Stomach (tissue), 9 donors: ENCODE measurements around the gene DACT2. TPM values are rescaled to one million over a fixed set of nuclear protein-coding genes. Genes with fewer than 3 reads are reported as not detected.

Experiments used
- DNase-seq, 2 donors: peaks; one replicate each; pipeline versions ENCODE4 v3.0.0 to v3.0.0-alpha.2; 2013 to 2019
- H3K27ac ChIP-seq, 5 donors: fragments of 200-600 bp in 4 of 5; sonication (generic) in 4 of 5; one replicate each; pipeline ENCODE4 v1.5.1; 2013 to 2019; ENCODE audit warnings: mild to moderate bottlenecking in 1 of 5, moderate library complexity in 1 of 5
- H3K27me3 ChIP-seq, 3 donors: fragments of 200-600 bp; sonication (generic); one replicate each; pipeline ENCODE4 v1.5.1; 2017 to 2019; ENCODE audit warnings: mixed run types in 1 of 3
- H3K36me3 ChIP-seq, 4 donors: fragments of 200-600 bp; sonication (generic); 1 replicate in 3 of 4; 2 replicates in 1 of 4; pipeline ENCODE4 v1.5.1; 2016 to 2019
- H3K4me1 ChIP-seq, 4 donors: fragments of 200-600 bp; sonication (generic); one replicate each; pipeline ENCODE4 v1.5.1; 2016 to 2019
- H3K4me3 ChIP-seq, 4 donors: fragments of 200-600 bp; sonication (generic) in 3 of 4; one replicate each; pipeline ENCODE4 v1.5.1; 2016 to 2019; ENCODE audit warnings: mild to moderate bottlenecking in 1 of 4
- H3K9me3 ChIP-seq, 4 donors: fragments of 200-600 bp; sonication (generic); one replicate each; pipeline ENCODE4 v1.5.1; 2016 to 2019
- EP300 ChIP-seq: sonication (generic); formaldehyde crosslinking; IDR thresholded peaks from one replicate; pipeline ENCODE4 v1.6.1; 2017; ENCODE audit warnings: antibody characterized with exemption
- POLR2A ChIP-seq, 4 donors: fragments of 450-650 bp; IDR thresholded peaks; one replicate each; pipeline ENCODE4 v1.6.1; 2016; ENCODE audit warnings: antibody characterized with exemption in 4 of 4, control low read depth in 2 of 4, mild to moderate bottlenecking in 1 of 4, moderate library complexity in 1 of 4
- POLR2AphosphoS5 ChIP-seq, 3 donors: sonication (generic); formaldehyde crosslinking; IDR thresholded peaks; one replicate each; pipeline ENCODE4 v1.6.1; 2016; ENCODE audit warnings: antibody characterized with exemption in 3 of 3
- WGBS, 5 donors: extraction: QIAGEN DNeasy Blood & Tissue Kit in 3 of 5; methylation state at CpG; one replicate each; pipeline versions ENCODE4 v1.1.5 to v1.1.7; 2013 to 2018; 5-methylcytosine and 5-hydroxymethylcytosine counted together
- intact Hi-C: fragments of 100-400 bp; cut with DNase I; formaldehyde crosslinking; loops from one replicate; pipeline ENCODE4 v1.15.1; 2023; ENCODE audit warnings: low total_unique reads
- polyA plus RNA-seq, 3 donors: library from polyadenylated mRNA; stranded (reverse); fragments of 200-250 nt; gene quantifications; one replicate each; pipeline ENCODE4 v1.2.3, GENCODE V29; 2013
- total RNA-seq, 5 donors: library from RNA; depleted of rRNA; stranded (reverse); fragments of >200 nt; gene quantifications; one replicate each; pipeline versions ENCODE4 v1.1.0 to v1.2.3, GENCODE V29; 2014 to 2016
- TF ChIP-seq, protein P1 (sequence below), 7 experiments: fragments of 450-650 bp in 4 of 7; fragments of 200-600 bp in 3 of 7; sonication (generic) in 3 of 7; IDR thresholded peaks; one replicate each; pipeline ENCODE4 v1.5.1; 2016 to 2019; ENCODE audit warnings: antibody characterized with exemption in 7 of 7, control low read depth in 2 of 7, mild to moderate bottlenecking in 1 of 7
- donor health status: healthy with polysubstance abuse.
- donor health status: Bipolar disorder and iron deficiency.
- donor health status: healthy.

DACT2 gene
- total and polyA plus RNA-seq, 8 donors: 0.44 to 4.9 (median 0.74) TPM; not detected in 2

DNA sequence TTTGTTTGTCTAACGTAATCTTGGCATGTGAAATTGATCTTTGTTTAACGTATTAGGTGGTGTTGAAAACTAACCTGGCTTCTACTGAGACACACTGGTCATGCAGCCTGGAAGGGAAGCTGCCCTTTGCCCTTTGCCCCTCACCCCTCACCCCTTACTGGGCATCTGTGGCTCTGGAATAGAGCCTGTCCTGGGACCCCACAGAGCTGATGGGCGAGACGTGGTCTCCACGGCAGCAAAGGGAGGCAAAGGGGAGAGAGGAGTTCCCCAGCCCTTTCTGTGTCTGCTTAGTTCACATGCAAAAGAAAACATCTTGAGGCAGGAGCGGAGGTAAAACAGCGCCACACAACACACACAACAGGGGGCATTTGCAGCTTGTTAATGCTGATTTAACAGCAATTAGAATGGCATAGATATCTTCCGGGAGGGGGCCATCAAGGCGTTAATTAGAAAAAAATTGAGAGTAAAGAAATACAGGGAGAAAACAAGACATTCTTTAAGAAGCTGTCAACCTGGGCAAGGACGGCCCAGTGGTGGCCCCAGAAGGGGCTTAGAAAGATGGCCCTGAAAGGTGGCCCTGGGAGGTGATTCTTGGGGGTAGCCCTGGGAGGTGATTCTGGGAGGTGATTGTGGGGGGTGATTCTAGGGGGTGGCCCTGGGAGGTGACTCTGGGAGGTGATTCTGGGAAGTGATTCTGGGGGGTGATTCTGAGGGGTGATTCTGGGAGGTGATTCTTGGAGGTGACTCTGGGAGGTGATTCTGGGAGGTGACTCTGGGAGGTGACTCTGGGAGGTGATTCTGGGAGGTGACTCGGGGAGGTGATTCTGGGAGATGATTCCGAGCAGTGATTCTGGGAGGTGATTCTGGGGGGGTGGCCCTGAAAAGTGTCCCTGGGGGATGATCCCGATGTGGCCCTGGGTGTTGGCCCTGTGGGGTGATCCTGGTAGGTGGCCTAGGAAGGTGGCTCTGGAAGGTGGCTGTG, 44.5 kb upstream of the DACT2 start:
- no peaks in the 10 kb centered on the region for H3K9me3 ChIP-seq
- TF ChIP-seq, protein P1, sequence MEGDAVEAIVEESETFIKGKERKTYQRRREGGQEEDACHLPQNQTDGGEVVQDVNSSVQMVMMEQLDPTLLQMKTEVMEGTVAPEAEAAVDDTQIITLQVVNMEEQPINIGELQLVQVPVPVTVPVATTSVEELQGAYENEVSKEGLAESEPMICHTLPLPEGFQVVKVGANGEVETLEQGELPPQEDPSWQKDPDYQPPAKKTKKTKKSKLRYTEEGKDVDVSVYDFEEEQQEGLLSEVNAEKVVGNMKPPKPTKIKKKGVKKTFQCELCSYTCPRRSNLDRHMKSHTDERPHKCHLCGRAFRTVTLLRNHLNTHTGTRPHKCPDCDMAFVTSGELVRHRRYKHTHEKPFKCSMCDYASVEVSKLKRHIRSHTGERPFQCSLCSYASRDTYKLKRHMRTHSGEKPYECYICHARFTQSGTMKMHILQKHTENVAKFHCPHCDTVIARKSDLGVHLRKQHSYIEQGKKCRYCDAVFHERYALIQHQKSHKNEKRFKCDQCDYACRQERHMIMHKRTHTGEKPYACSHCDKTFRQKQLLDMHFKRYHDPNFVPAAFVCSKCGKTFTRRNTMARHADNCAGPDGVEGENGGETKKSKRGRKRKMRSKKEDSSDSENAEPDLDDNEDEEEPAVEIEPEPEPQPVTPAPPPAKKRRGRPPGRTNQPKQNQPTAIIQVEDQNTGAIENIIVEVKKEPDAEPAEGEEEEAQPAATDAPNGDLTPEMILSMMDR (IDR thresholded peaks at IDR 0.05): no peak
- TF ChIP-seq EP300 (no peak), POLR2AphosphoS5 (IDR thresholded peaks at IDR 0.05) (no peak), POLR2A (IDR thresholded peaks at IDR 0.05) (no peak)
- no peak overlapping the region for H3K27ac ChIP-seq
- intact Hi-C loops: no loop called here
- H3K4me3 ChIP-seq: no peak overlapping the region
- WGBS, 5 donors: 64 to 74% (median 66%) methylated on average over 13 of the region's 13 CpGs
- H3K4me1 ChIP-seq: peaks cover 0 to 16% (median 6%) of the 10 kb centered on the region in 4 donors
- H3K36me3 ChIP-seq: no peaks in the 10 kb centered on the region
- DNase-seq: no peak
- H3K27me3 ChIP-seq: no peaks in the 10 kb centered on the region

DNA sequence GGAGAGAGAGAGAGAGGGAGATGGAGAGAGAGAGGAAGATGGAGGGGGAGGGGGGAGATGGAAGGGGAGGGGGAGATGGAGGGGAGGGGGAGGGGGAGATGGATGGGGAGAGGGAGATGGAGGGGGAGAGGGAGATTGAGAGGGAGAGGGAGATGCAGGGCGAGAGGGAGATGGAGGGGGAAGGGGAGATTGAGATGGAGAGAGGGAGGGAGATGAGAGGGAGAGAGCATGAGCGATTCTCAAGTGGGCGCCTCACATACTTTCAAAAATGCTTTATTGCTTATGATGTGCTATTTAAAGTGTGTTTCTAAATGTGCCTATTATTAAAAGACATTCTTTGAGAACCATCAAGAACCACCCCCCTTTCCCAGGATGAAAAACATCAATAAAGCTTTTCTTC, 43.7 kb upstream of the DACT2 start:
- no peak for TF ChIP-seq POLR2AphosphoS5 (IDR thresholded peaks at IDR 0.05)
- TF ChIP-seq EP300: no peak
- TF ChIP-seq, protein P1 (IDR thresholded peaks at IDR 0.05): no peak
- TF ChIP-seq POLR2A (IDR thresholded peaks at IDR 0.05): no peak
- no peak overlapping the region for H3K27ac ChIP-seq
- WGBS, 5 donors: 64 to 81% (median 73%) methylated on average over 3 of the region's 3 CpGs
- H3K27me3 ChIP-seq: no peaks in the 10 kb centered on the region
- intact Hi-C loops: no loop called here
- no peak overlapping the region for H3K4me3 ChIP-seq
- no peaks in the 10 kb centered on the region for H3K36me3 ChIP-seq
- H3K9me3 ChIP-seq: no peaks in the 10 kb centered on the region
- no peak for DNase-seq
- H3K4me1 ChIP-seq: peaks cover 0 to 10% (median 4%) of the 10 kb centered on the region in 4 donors

DNA sequence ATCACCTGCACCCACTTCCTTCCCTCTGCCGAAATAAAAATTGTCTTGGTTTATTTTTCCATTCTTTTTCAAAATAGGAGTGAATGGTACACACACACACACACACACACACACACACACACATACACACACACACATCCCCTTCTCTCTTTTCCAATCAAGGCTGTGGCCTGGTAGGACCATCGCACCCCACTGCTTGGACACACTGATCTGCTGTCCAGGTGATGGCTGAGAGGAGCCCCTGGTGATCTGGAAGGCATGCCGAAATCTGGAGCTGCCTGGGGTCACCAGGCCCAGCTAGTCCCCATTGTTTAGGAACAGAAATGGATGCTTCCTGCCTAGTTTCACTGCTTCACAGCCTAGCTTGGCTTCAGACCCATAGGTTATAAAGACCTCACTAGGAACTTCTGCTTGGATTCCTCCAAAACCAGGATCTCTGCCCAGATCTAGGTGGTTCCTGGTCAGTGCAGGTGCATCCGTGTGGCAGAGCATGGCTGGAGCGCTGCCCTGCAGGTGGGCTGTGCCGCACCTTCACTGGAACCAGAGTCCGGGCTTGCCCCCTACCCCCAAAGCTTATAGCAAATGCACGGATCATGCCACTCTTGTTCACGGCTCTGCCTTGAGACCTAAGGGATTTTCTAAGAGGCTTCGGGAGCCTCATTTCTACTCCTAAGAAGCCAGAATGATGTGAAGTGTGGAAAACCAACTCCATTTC, 42.9 kb upstream of the DACT2 start:
- no peak overlapping the region for H3K4me3 ChIP-seq
- no peaks in the 10 kb centered on the region for H3K27me3 ChIP-seq
- no peak overlapping the region for H3K27ac ChIP-seq
- TF ChIP-seq EP300: no peak
- TF ChIP-seq POLR2A (IDR thresholded peaks at IDR 0.05): no peak
- TF ChIP-seq, protein P1 (IDR thresholded peaks at IDR 0.05): no peak
- TF ChIP-seq POLR2AphosphoS5 (IDR thresholded peaks at IDR 0.05): no peak
- WGBS, 5 donors: 90 to 94% (median 92%) methylated on average over 10 of the region's 10 CpGs
- intact Hi-C loops: no loop called here
- H3K9me3 ChIP-seq: no peaks in the 10 kb centered on the region
- H3K36me3 ChIP-seq: no peaks in the 10 kb centered on the region
- DNase-seq: no peak
- H3K4me1 ChIP-seq: peaks cover 0 to 4% (median 1%) of the 10 kb centered on the region in 4 donors

DNA sequence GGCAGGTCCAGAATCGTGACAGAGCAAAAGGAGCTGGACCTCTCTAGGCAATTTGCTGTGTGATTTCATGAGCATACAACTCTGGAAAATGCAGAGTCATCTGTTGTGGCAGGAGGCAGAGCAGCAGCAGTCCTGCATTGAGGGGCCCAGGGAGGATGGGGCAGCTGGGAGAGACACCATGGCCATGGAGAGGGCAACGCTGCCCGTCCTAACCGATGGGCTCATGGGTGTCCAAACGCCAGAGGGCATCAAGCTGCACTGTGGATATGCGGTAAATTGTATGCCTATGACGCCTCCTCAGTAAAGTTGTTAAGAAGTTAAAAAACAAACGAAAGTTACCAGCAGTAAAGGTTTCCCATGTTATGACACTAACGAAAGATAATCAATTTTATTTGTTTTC, 42.2 kb upstream of the DACT2 start:
- DNase-seq: peak in 1 of 2 donors; percentile 10
- Histone ChIP-seq H3K9me3 (no peaks in the 10 kb centered on the region), H3K27me3 (no peaks in the 10 kb centered on the region), H3K36me3 (no peaks in the 10 kb centered on the region), H3K4me1 (peaks cover 0 to 2% (median 0%) of the 10 kb centered on the region in 4 donors), H3K4me3 (no peak overlapping the region), H3K27ac (no peak overlapping the region)
- TF ChIP-seq, protein P1 (IDR thresholded peaks at IDR 0.05): no peak
- 91 to 93% (median 92%) methylated on average over 9 of the region's 9 CpGs for WGBS, 5 donors
- intact Hi-C loops: no loop called here
